Cardiac fibroblast (primary cell): ENCODE data around the gene GTF2H1.

ENCODE experiments used
- DNase-seq, 2 donors: peaks; one replicate each; pipeline versions ENCODE4 v3.0.0 to v3.0.0-alpha.2; 2010; ENCODE audit warnings: low read depth in 2 of 2
- H3K4me3 ChIP-seq, 2 donors: replicated peaks in 1 of 2; 1 replicate in 1 of 2; 2 replicates in 1 of 2; pipeline ENCODE4 v1.5.1; 2011; ENCODE audit warnings: low read depth in 2 of 2, low read length in 2 of 2, mild to moderate bottlenecking in 2 of 2, moderate library complexity in 1 of 2
- CTCF ChIP-seq: IDR thresholded peaks from one replicate; pipeline ENCODE4 v1.5.1; 2011; ENCODE audit warnings: low read depth, mild to moderate bottlenecking, low read length, inconsistent platforms

The GTF2H1 gene

GRCh38 chr11:18383388-18384156, 61.2 kb downstream of the GTF2H1 start:
- H3K4me3 ChIP-seq, result peak overlapping the region in 1 of 2 donors; percentile 21
- peak; percentile 97 to 99 for DNase-seq
- TF ChIP-seq CTCF, result no peak

- H3K4me3 ChIP-seq, result no peak overlapping the region
- peak; percentile 94 for DNase-seq
These were observed 61.8 kb downstream of the GTF2H1 start for GRCh38 chr11:18384157-18384641.

GRCh38 chr11:18390088-18390487, 67.7 kb downstream of the GTF2H1 start:
- H3K4me3 ChIP-seq, result no peak overlapping the region
- no peak for DNase-seq
- TF ChIP-seq CTCF, result no peak

More at GRCh38 chr11:18384157-18384641, 61.8 kb downstream of the GTF2H1 start:
- TF ChIP-seq CTCF, result no peak

- no peak overlapping the region for H3K4me3 ChIP-seq
- no peak for DNase-seq
- no peak for TF ChIP-seq CTCF
These were observed 70.3 kb downstream of the GTF2H1 start for GRCh38 chr11:18392434-18393321.

GRCh38 chr11:18393581-18394274, 71.4 kb downstream of the GTF2H1 start:
- no peak for DNase-seq
- TF ChIP-seq CTCF, result no peak

GRCh38 chr11:18394275-18394927, 72.0 kb downstream of the GTF2H1 start, which contains the start of gene LDHA:
Gene LDHA (plus strand): TSS chr11:18394563. CDS start chr11:18396843, 2,280 bp downstream.
- H3K4me3 ChIP-seq, result peak within 1 kb of the TSS; percentile 78 to 98
- DNase-seq, result peak; percentile 99
- no peak for TF ChIP-seq CTCF

More at GRCh38 chr11:18393581-18394274, 71.4 kb downstream of the GTF2H1 start:
- H3K4me3 ChIP-seq, result peak overlapping the region; percentile 78 to 98
